ENCODE results near the gene GUCY2C. TPM values are rescaled to one million over a fixed set of nuclear protein-coding genes. Genes with fewer than 3 reads are reported as not detected.
A peak's percentile ranks its signal among the peaks of the same experiment; 100 is the strongest.

Gene GUCY2C
- total and polyA plus RNA-seq, 10 of the 15 experiments (the other 5 are each of a cell fraction or from before 2014, with no cell fraction given), result 0.08 to 0.60 (median 0.17) TPM

GRCh38 chr12:14613718-14614117, 82.7 kb downstream of the GUCY2C start:
- Histone ChIP-seq H4K20me1 (ENCODE audit: control insufficient read depth, insufficient read depth) (no peaks in the 10 kb centered on the region), H3K79me2 (ENCODE audit: control insufficient read depth, insufficient read depth, low read length) (no peaks in the 10 kb centered on the region), H3K4me3 (peak overlapping the region; percentile 24; the same call in 1 of the 2 replicates), H3K4me1 (ENCODE audit: control insufficient read depth, insufficient read depth, low read length) (peaks cover 27% of the 10 kb centered on the region), H3K36me3 (ENCODE audit: control insufficient read depth in 2 of 2, insufficient read depth in 2 of 2, low read length in 1 of 2) (no peaks in the 10 kb centered on the region), H2AFZ (ENCODE audit: control insufficient read depth, low read depth, low read length) (peak overlapping the region; percentile 80), H3K27me3 (replicated peaks in 1 of 2; ENCODE audit: control insufficient read depth in 2 of 2, insufficient read depth in 2 of 2, low read length in 1 of 2) (no peaks in the 10 kb centered on the region), H3K27ac (ENCODE audit: control insufficient read depth, insufficient read depth) (peak overlapping the region; percentile 82), H3K4me2 (ENCODE audit: control insufficient read depth, insufficient read depth) (peak overlapping the region; percentile 94), H3K9ac (ENCODE audit: control insufficient read depth, insufficient read depth, low read length) (peak overlapping the region; percentile 58), H3K9me3 (replicated peaks; ENCODE audit: control insufficient read depth, insufficient read depth, low read length) (peaks cover 18% of the 10 kb centered on the region)
- WGBS (ENCODE audit: insufficient coverage, insufficient replicate concordance, low lambda C conversion rate, missing lambda C conversion rate), result 0% methylated on average over 1 of the region's 1 CpG
- in situ Hi-C loops (cut with MboI), result loop anchor here (10.0 kb wide), 1 partner anchor 341 kb away; no protein-coding TSS in a partner anchor
- SMC1A ChIA-PET (ENCODE audit: uncharacterized antibody, unreplicated experiment), result interaction anchor here (1.0 to 3.6 kb wide), 9 partner anchors 13 to 393 kb away, joined by 3 to 30 read pairs (median 5); partner anchors contain the start of gene ATF7IP
- ATAC-seq, result peak; percentile 95
- POLR2A ChIA-PET, result no interaction called here
- BruUV-seq (replicated peaks), result no TSS peak
- CTCF ChIA-PET, result interaction anchor here (0.7 to 2.3 kb wide), 9 partner anchors 14 to 456 kb away, joined by 3 to 12 read pairs (median 4); no protein-coding TSS in a partner anchor
- DNase-seq (ENCODE audit: low read depth, low spot score), result peak; percentile 93
- RAD21 ChIA-PET (ENCODE audit: unreplicated experiment), result interaction anchor here (0.9 to 2.5 kb wide), 6 partner anchors 15 to 376 kb away, joined by 3 to 9 read pairs (median 5); no protein-coding TSS in a partner anchor
- peak; percentile 85 for FAIRE-seq
- intact Hi-C loops (cut with micrococcal nuclease; ENCODE audit: unreplicated experiment), result loop anchor here (2.0 to 10.0 kb wide), 4 partner anchors 36 to 375 kb away; partner anchors contain the start of gene ATF7IP
- TF ChIP-seq CBFB (IDR thresholded peaks at IDR 0.05; ENCODE audit: low read depth), result peak; percentile 61
- TF ChIP-seq, protein P1, sequence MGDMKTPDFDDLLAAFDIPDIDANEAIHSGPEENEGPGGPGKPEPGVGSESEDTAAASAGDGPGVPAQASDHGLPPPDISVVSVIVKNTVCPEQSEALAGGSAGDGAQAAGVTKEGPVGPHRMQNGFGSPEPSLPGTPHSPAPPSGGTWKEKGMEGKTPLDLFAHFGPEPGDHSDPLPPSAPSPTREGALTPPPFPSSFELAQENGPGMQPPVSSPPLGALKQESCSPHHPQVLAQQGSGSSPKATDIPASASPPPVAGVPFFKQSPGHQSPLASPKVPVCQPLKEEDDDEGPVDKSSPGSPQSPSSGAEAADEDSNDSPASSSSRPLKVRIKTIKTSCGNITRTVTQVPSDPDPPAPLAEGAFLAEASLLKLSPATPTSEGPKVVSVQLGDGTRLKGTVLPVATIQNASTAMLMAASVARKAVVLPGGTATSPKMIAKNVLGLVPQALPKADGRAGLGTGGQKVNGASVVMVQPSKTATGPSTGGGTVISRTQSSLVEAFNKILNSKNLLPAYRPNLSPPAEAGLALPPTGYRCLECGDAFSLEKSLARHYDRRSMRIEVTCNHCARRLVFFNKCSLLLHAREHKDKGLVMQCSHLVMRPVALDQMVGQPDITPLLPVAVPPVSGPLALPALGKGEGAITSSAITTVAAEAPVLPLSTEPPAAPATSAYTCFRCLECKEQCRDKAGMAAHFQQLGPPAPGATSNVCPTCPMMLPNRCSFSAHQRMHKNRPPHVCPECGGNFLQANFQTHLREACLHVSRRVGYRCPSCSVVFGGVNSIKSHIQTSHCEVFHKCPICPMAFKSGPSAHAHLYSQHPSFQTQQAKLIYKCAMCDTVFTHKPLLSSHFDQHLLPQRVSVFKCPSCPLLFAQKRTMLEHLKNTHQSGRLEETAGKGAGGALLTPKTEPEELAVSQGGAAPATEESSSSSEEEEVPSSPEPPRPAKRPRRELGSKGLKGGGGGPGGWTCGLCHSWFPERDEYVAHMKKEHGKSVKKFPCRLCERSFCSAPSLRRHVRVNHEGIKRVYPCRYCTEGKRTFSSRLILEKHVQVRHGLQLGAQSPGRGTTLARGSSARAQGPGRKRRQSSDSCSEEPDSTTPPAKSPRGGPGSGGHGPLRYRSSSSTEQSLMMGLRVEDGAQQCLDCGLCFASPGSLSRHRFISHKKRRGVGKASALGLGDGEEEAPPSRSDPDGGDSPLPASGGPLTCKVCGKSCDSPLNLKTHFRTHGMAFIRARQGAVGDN (IDR thresholded peaks at IDR 0.05), result peak; percentile 63; the same call in 1 of the 2 replicates
- TF ChIP-seq, protein P2, sequence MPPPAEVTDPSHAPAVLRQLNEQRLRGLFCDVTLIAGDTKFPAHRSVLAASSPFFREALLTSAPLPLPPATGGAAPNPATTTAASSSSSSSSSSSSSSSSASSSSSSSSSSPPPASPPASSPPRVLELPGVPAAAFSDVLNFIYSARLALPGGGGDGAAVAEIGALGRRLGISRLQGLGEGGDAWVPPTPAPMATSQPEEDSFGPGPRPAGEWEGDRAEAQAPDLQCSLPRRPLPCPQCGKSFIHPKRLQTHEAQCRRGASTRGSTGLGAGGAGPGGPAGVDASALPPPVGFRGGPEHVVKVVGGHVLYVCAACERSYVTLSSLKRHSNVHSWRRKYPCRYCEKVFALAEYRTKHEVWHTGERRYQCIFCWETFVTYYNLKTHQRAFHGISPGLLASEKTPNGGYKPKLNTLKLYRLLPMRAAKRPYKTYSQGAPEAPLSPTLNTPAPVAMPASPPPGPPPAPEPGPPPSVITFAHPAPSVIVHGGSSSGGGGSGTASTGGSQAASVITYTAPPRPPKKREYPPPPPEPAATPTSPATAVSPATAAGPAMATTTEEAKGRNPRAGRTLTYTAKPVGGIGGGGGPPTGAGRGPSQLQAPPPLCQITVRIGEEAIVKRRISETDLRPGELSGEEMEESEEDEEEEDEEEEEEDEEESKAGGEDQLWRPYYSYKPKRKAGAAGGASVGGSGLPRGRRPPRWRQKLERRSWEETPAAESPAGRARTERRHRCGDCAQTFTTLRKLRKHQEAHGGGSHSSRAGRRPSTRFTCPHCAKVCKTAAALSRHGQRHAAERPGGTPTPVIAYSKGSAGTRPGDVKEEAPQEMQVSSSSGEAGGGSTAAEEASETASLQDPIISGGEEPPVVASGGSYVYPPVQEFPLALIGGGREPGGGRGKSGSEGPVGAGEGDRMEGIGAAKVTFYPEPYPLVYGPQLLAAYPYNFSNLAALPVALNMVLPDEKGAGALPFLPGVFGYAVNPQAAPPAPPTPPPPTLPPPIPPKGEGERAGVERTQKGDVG (CRISPR knock-in tag; IDR thresholded peaks at IDR 0.05), result no peak
- TF ChIP-seq HDAC6 (IDR thresholded peaks at IDR 0.05; ENCODE audit: unreplicated experiment), result no peak
- no peak for TF ChIP-seq MXI1 (IDR thresholded peaks at IDR 0.05; ENCODE audit: low read depth, low read length)
- TF ChIP-seq SMAD1 (IDR thresholded peaks at IDR 0.05; ENCODE audit: low read depth, partially characterized antibody), result no peak
- no peak for TF ChIP-seq RAD21 (IDR thresholded peaks at IDR 0.05; ENCODE audit: insufficient read depth, low read depth, low read length)
- TF ChIP-seq, protein P3, sequence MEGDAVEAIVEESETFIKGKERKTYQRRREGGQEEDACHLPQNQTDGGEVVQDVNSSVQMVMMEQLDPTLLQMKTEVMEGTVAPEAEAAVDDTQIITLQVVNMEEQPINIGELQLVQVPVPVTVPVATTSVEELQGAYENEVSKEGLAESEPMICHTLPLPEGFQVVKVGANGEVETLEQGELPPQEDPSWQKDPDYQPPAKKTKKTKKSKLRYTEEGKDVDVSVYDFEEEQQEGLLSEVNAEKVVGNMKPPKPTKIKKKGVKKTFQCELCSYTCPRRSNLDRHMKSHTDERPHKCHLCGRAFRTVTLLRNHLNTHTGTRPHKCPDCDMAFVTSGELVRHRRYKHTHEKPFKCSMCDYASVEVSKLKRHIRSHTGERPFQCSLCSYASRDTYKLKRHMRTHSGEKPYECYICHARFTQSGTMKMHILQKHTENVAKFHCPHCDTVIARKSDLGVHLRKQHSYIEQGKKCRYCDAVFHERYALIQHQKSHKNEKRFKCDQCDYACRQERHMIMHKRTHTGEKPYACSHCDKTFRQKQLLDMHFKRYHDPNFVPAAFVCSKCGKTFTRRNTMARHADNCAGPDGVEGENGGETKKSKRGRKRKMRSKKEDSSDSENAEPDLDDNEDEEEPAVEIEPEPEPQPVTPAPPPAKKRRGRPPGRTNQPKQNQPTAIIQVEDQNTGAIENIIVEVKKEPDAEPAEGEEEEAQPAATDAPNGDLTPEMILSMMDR (IDR thresholded peaks at IDR 0.05 in 2 of 3, conservative IDR thresholded peaks at IDR 0.05 in 1 of 3; ENCODE audit: control insufficient read depth in 2 of 3, extremely low read depth in 1 of 3, insufficient read depth in 1 of 3, low read depth in 3 of 3, low read length in 3 of 3), result no peak
- TF ChIP-seq CREB1 (IDR thresholded peaks at IDR 0.05; ENCODE audit: low read depth), result peak; percentile 62; the same call in 1 of the 2 replicates
- TF ChIP-seq BCL11A (IDR thresholded peaks at IDR 0.05; ENCODE audit: low read depth, low read length), result peak; percentile 96
- TF ChIP-seq SRF (IDR thresholded peaks at IDR 0.05; ENCODE audit: low read depth in 2 of 2, low read length in 2 of 2), result peak in 1 of 2 experiments; percentile 80; a peak in 2 of 4 replicates
- peak; percentile 97 for TF ChIP-seq EED (IDR thresholded peaks at IDR 0.05; ENCODE audit: low read depth)
- 0 out of 2 replicates have a peak, but pooled peaks have one; percentile 76 for TF ChIP-seq GATAD2B (conservative IDR thresholded peaks at IDR 0.05; ENCODE audit: low read depth)

All from GM12878 (cell line).